ENCODE data around the gene RNF125. TPM values are rescaled to one million over a fixed set of nuclear protein-coding genes. Genes with fewer than 3 reads are reported as not detected.
"Not testable (repeated sequence)": the region's sequence is repeated elsewhere in the genome, so short reads cannot be mapped to it uniquely, and the experiment has no call there.

RNF125 gene
- total RNA-seq, 1 donor from 2014 or later: 3.7 TPM

DNA sequence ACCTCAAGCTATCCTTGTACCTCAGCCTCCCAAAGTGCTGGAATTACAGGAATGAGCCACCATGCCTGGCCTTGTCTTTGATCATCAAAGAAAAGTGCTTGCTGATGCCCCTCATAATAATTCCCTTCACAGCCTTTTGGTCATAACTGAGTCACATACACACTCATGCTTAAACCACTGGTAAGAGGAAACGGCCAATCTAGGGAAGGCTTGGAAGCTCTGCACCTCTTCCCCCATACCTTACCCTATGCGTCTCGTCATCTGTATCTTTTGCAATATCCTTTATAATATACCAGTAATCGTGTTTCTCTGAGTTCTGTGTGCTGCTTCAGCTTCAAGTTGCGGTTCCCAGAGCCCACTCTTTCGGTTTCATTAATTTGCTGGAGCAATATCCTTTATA lies 68.3 kb downstream of the RNF125 start:
- Histone ChIP-seq H3K9me3 (no peaks in the 10 kb centered on the region), H3K4me3 (no peak overlapping the region), H3K4me1 (peaks cover 18% of the 10 kb centered on the region), H3K27ac (no peak overlapping the region), H3K36me3 (no peaks in the 10 kb centered on the region), H3K27me3 (no peaks in the 10 kb centered on the region)
- DNase-seq (ENCODE audit: extremely low spot score in 2 of 2): no peak
- TF ChIP-seq POLR2A (IDR thresholded peaks at IDR 0.05) (no peak), POLR2AphosphoS5 (IDR thresholded peaks at IDR 0.05; ENCODE audit: insufficient read depth in 1 of 2, low read depth in 1 of 2) (no peak), CTCF (IDR thresholded peaks at IDR 0.05) (no peak)
- intact Hi-C loops (cut with DNase I): no loop called here

- not testable (repeated sequence) for H3K27ac ChIP-seq; H3K9me3 ChIP-seq; H3K36me3 ChIP-seq; H3K4me3 ChIP-seq; H3K27me3 ChIP-seq; DNase-seq (ENCODE audit: extremely low spot score in 2 of 2)
- intact Hi-C loops (cut with DNase I): loop anchor here (5.0 to 10.0 kb wide), 2 partner anchors 149 to 254 kb away; partner anchors contain the start of gene TRAPPC8
- H3K4me1 ChIP-seq: peaks cover 32% of the 10 kb centered on the region
These were observed 72.2 kb downstream of the RNF125 start for GRCh38 chr18:32090831-32091230.

DNA sequence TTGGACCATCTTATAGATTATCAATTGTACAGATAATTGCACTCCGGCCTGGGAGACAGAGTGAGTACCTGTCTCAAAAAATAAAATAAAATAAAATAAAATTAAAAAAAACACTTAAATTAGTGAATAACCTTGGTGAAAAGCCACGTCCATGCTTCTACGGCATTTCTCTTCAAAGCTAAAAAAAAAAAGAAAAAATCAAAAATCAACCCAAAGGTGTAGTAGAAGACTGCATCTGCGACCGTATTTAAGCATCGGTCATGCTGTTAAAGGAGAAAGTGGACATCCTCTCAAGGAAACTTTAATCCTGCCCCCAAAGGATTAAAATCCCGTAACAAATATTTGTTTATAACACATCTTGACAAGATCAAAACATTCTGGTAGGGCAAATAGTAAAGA lies 72.7 kb downstream of the RNF125 start:
- Histone ChIP-seq H3K4me3 (peak overlapping the region; percentile 58 to 65), H3K36me3 (no peaks in the 10 kb centered on the region), H3K9me3 (no peaks in the 10 kb centered on the region), H3K27me3 (no peaks in the 10 kb centered on the region), H3K27ac (peak overlapping the region; percentile 98), H3K4me1 (peaks cover 36% of the 10 kb centered on the region)
- DNase-seq (ENCODE audit: extremely low spot score in 2 of 2): no peak
- TF ChIP-seq CTCF (IDR thresholded peaks at IDR 0.05): no peak
- no peak for TF ChIP-seq POLR2A (IDR thresholded peaks at IDR 0.05)
- TF ChIP-seq POLR2AphosphoS5 (IDR thresholded peaks at IDR 0.05; ENCODE audit: insufficient read depth in 1 of 2, low read depth in 1 of 2): no peak
- intact Hi-C loops (cut with DNase I): loop anchor here (5.0 to 10.0 kb wide), 2 partner anchors 149 to 253 kb away; partner anchors contain the start of gene TRAPPC8

DNA sequence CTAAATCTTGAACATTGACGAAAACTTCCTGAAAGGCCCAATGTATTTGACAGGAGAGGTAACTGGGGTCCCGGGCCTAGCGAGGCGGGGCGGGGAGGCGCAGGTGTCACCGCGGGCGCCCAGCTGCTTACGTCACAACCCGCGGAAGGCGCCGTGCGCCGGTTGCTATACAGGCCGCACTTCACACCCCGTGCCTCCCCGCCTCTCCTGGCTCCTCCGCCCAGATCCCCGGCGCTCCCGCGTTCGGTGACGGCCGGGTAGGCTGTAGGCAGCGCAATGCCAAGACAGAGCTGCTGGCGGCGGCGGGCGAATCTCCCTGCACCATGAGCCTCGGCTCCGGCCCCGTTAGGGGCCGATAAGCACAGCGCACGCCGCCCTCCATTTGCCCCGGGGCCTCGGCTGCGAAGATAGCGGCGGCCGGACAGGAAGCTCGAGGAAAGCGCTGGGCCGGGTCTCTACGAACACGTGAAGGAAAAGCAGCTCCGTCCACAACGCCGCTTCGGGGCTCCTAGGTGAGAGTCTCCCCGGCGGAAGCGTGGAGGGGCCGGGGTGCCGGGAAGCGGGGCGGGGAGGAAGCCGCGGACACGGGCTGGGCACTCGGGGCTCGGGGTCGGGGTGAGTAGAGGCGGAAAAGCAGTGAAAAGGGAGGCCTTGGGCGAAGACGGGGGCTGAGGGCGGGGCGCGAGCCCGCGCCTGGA lies 73.2 kb downstream of the RNF125 start, which contains the start of gene RNF138:
Gene RNF138, plus strand, starts transcription at position 151 of the 698 bp plus-strand sequence. CDS start 903 bp downstream, outside the sequence.
- H3K27me3 ChIP-seq: no peaks in the 10 kb centered on the region
- H3K9me3 ChIP-seq: no peaks in the 10 kb centered on the region
- H3K27ac ChIP-seq: peak within 1 kb of the TSS; percentile 98
- DNase-seq (ENCODE audit: extremely low spot score in 2 of 2): peak; percentile 91 to 97
- intact Hi-C loops (cut with DNase I): loop anchor here (5.0 to 10.0 kb wide), 2 partner anchors 150 to 253 kb away; partner anchors contain the start of gene TRAPPC8
- no peaks in the 10 kb centered on the region for H3K36me3 ChIP-seq
- TF ChIP-seq POLR2AphosphoS5 (IDR thresholded peaks at IDR 0.05; ENCODE audit: insufficient read depth in 1 of 2, low read depth in 1 of 2) (peak; percentile 59 to 92), POLR2A (IDR thresholded peaks at IDR 0.05) (peak in 1 of 2 donors; percentile 27), CTCF (IDR thresholded peaks at IDR 0.05) (no peak)
- H3K4me1 ChIP-seq: peaks cover 41% of the 10 kb centered on the region
- H3K4me3 ChIP-seq: peak within 1 kb of the TSS; percentile 58 to 65

GRCh38 chr18:32092422-32093101 lies 73.9 kb downstream of the RNF125 start:
- no peaks in the 10 kb centered on the region for H3K36me3 ChIP-seq
- TF ChIP-seq CTCF (IDR thresholded peaks at IDR 0.05) (no peak), POLR2A (IDR thresholded peaks at IDR 0.05) (peak in 1 of 2 donors; percentile 34), POLR2AphosphoS5 (IDR thresholded peaks at IDR 0.05; ENCODE audit: insufficient read depth in 1 of 2, low read depth in 1 of 2) (no peak)
- intact Hi-C loops (cut with DNase I): loop anchor here (5.0 to 10.0 kb wide), 2 partner anchors 150 to 252 kb away; partner anchors contain the start of gene TRAPPC8
- no peaks in the 10 kb centered on the region for H3K27me3 ChIP-seq
- H3K4me1 ChIP-seq: peaks cover 48% of the 10 kb centered on the region
- H3K4me3 ChIP-seq: peak overlapping the region; percentile 58 to 65
- DNase-seq (ENCODE audit: extremely low spot score in 2 of 2): peak; percentile 98 to 99
- H3K9me3 ChIP-seq: no peaks in the 10 kb centered on the region
- H3K27ac ChIP-seq: peak overlapping the region; percentile 98
